HG03045 (cell line): ENCODE data around the gene A2M.

Experiments used
- ATAC-seq: cut with Tn5 transposase; IDR thresholded peaks from one replicate; pipeline ENCODE4 v1.9.1; 2021; ENCODE audit warnings: mild to moderate bottlenecking, moderate library complexity; ENCODE audit not compliant: unreplicated experiment

The A2M gene

GRCh38 chr12:9040484-9041186 is 75.1 kb downstream of the A2M start:
- no peak for ATAC-seq

- no peak for ATAC-seq
Observed at GRCh38 chr12:9039397-9039977, 76.2 kb downstream of the A2M start.

GRCh38 chr12:9037431-9037830 is 78.3 kb downstream of the A2M start:
- ATAC-seq = no peak

- ATAC-seq = no peak
Observed at GRCh38 chr12:9036227-9036626, 79.5 kb downstream of the A2M start.

- no peak for ATAC-seq
Observed at GRCh38 chr12:9034095-9034494, 81.6 kb downstream of the A2M start.

- ATAC-seq = no peak
Observed at GRCh38 chr12:9033265-9033887, 82.3 kb downstream of the A2M start.

GRCh38 chr12:9032202-9032964 is 83.3 kb downstream of the A2M start:
- no peak for ATAC-seq

GRCh38 chr12:9030776-9031175 is 84.9 kb downstream of the A2M start:
- no peak for ATAC-seq

GRCh38 chr12:9027161-9028059 is 88.3 kb downstream of the A2M start:
- ATAC-seq = no peak

GRCh38 chr12:9024512-9024911 is 91.2 kb downstream of the A2M start:
- no peak for ATAC-seq

- no peak for ATAC-seq
Observed at GRCh38 chr12:9022592-9022991, 93.1 kb downstream of the A2M start.
